Right lobe of liver (tissue), 4 donors: ENCODE measurements around the gene ACOX3.
A peak's percentile ranks its signal among the peaks of the same experiment; 100 is the strongest.
"Not testable (repeated sequence)": the region's sequence is repeated elsewhere in the genome, so short reads cannot be mapped to it uniquely, and the experiment has no call there.

ENCODE experiments used
- CTCF ChIP-seq, 4 donors: fragments of 200-600 bp in 3 of 4; fragments of 450-650 bp in 1 of 4; IDR thresholded peaks; one replicate each; pipeline versions ENCODE4 v1.5.1 to v1.8.0; 2016 to 2022; ENCODE audit warnings: antibody characterized with exemption in 4 of 4, mild to moderate bottlenecking in 2 of 4
- POLR2A ChIP-seq: fragments of 450-650 bp; IDR thresholded peaks from one replicate; pipeline ENCODE4 v1.6.1; 2017; ENCODE audit warnings: antibody characterized with exemption, mild to moderate bottlenecking
- donor health status: DM: no; HTN: no; CAD: no.
- donor health status: DM: no; HTN: no; CAD: no.
- donor health status: DM: no; HTN: yes; CAD: no.

GRCh38 chr4:8406887-8407286 is 33.6 kb downstream of the ACOX3 start:
- peak; percentile 39 to 54 (median 50) for TF ChIP-seq CTCF (IDR thresholded peaks at IDR 0.05)
- not testable (repeated sequence) for TF ChIP-seq POLR2A
